Right atrium auricular region (tissue), 2 donors: ENCODE data around the gene NRG3. TPM values are rescaled to one million over a fixed set of nuclear protein-coding genes. Genes with fewer than 3 reads are reported as not detected.

Source experiments
- DNase-seq: peaks from one replicate; pipeline ENCODE4 v3.0.0-alpha.2; 2019; ENCODE audit warnings: low spot score
- H3K27ac ChIP-seq, 2 donors: fragments of 200-600 bp; sonication (generic); 1 replicate in 1 of 2; 2 replicates in 1 of 2; pipeline ENCODE4 v1.5.1; 2016 to 2019
- H3K27me3 ChIP-seq, 2 donors: fragments of 200-600 bp; sonication (generic); one replicate each; pipeline versions ENCODE4 v1.5.1 to v1.6.0; 2017 to 2019
- H3K36me3 ChIP-seq: fragments of 200-600 bp; sonication (generic); one replicate; pipeline ENCODE4 v1.5.1; 2016
- H3K4me1 ChIP-seq, 2 donors: fragments of 200-600 bp; sonication (generic); one replicate each; pipeline versions ENCODE4 v1.5.1 to v1.6.0; 2017 to 2019
- H3K4me3 ChIP-seq, 2 donors: fragments of 200-600 bp; sonication (generic); 1 replicate in 1 of 2; 2 replicates in 1 of 2; pipeline ENCODE4 v1.5.1; 2017 to 2019; ENCODE audit warnings: mild to moderate bottlenecking in 1 of 2, moderate library complexity in 1 of 2
- H3K9me3 ChIP-seq, 2 donors: fragments of 200-600 bp; sonication (generic); one replicate each; pipeline ENCODE4 v1.5.1; 2019
- CTCF ChIP-seq, 2 donors: fragments of 200-600 bp; sonication (generic); IDR thresholded peaks; one replicate each; pipeline ENCODE4 v1.5.1; 2019; ENCODE audit warnings: antibody characterized with exemption in 2 of 2
- total RNA-seq, 2 donors: library from RNA; depleted of rRNA; stranded (reverse); fragments of >200 nt; gene quantifications; one replicate each; pipeline ENCODE4 v1.1.0, GENCODE V29; 2016

The NRG3 gene
- total RNA-seq, 2 donors from 2014 or later, result 0.70 to 1.4 TPM

GRCh38 chr10:82149674-82150073 is 274.7 kb downstream of the NRG3 start:
- no peaks in the 10 kb centered on the region for H3K9me3 ChIP-seq
- H3K27me3 ChIP-seq, result no peaks in the 10 kb centered on the region
- TF ChIP-seq CTCF (IDR thresholded peaks at IDR 0.05), result no peak
- H3K4me1 ChIP-seq, result no peaks in the 10 kb centered on the region
- no peak overlapping the region for H3K4me3 ChIP-seq
- no peak overlapping the region for H3K27ac ChIP-seq
- H3K36me3 ChIP-seq, result no peaks in the 10 kb centered on the region
- DNase-seq, result no peak

- no peak overlapping the region for H3K4me3 ChIP-seq
- H3K4me1 ChIP-seq, result no peaks in the 10 kb centered on the region
- TF ChIP-seq CTCF (IDR thresholded peaks at IDR 0.05), result no peak
- DNase-seq, result no peak
- no peaks in the 10 kb centered on the region for H3K36me3 ChIP-seq
- no peak overlapping the region for H3K27ac ChIP-seq
- H3K27me3 ChIP-seq, result no peaks in the 10 kb centered on the region
- no peaks in the 10 kb centered on the region for H3K9me3 ChIP-seq
These were observed 275.3 kb downstream of the NRG3 start for GRCh38 chr10:82150123-82150900.

- H3K36me3 ChIP-seq, result no peaks in the 10 kb centered on the region
- H3K9me3 ChIP-seq, result no peaks in the 10 kb centered on the region
- DNase-seq, result no peak
- H3K4me3 ChIP-seq, result no peak overlapping the region
- H3K4me1 ChIP-seq, result no peaks in the 10 kb centered on the region
- TF ChIP-seq CTCF (IDR thresholded peaks at IDR 0.05), result no peak
- H3K27me3 ChIP-seq, result no peaks in the 10 kb centered on the region
- H3K27ac ChIP-seq, result no peak overlapping the region
These were observed 285.3 kb downstream of the NRG3 start for GRCh38 chr10:82160307-82160706.

GRCh38 chr10:82161264-82161663 is 286.3 kb downstream of the NRG3 start:
- no peak overlapping the region for H3K4me3 ChIP-seq
- TF ChIP-seq CTCF (IDR thresholded peaks at IDR 0.05), result no peak
- H3K27ac ChIP-seq, result no peak overlapping the region
- no peaks in the 10 kb centered on the region for H3K27me3 ChIP-seq
- H3K9me3 ChIP-seq, result no peaks in the 10 kb centered on the region
- no peak for DNase-seq
- no peaks in the 10 kb centered on the region for H3K4me1 ChIP-seq
- H3K36me3 ChIP-seq, result no peaks in the 10 kb centered on the region

GRCh38 chr10:82162549-82163195 is 287.7 kb downstream of the NRG3 start:
- Histone ChIP-seq H3K27me3 (no peaks in the 10 kb centered on the region), H3K9me3 (no peaks in the 10 kb centered on the region), H3K27ac (no peak overlapping the region), H3K4me1 (no peaks in the 10 kb centered on the region), H3K36me3 (no peaks in the 10 kb centered on the region), H3K4me3 (no peak overlapping the region)
- DNase-seq, result no peak
- TF ChIP-seq CTCF (IDR thresholded peaks at IDR 0.05), result no peak
